Smooth muscle cell (in vitro differentiated cells): ENCODE data around the gene HRH4. TPM values are rescaled to one million over a fixed set of nuclear protein-coding genes. Genes with fewer than 3 reads are reported as not detected.

Source experiments
- DNase-seq: peaks from one replicate; lab custom pipeline; 2025; ENCODE audit not compliant: unreplicated experiment; lab: John Stamatoyannopoulos, UW
- H2AFZ ChIP-seq: fragments of 200-600 bp; sonication (generic); 2 replicates; pipeline ENCODE4 v1.6.0; 2016; ENCODE audit warnings: antibody characterized with exemption, low read depth, mild to moderate bottlenecking
- H3F3A ChIP-seq: fragments of 200-600 bp; sonication (generic); 2 replicates; pipeline ENCODE4 v1.6.0; 2017; ENCODE audit warnings: antibody characterized with exemption, low read depth
- H3K27ac ChIP-seq: fragments of 200-600 bp; sonication (generic); 2 replicates; pipeline ENCODE4 v1.5.1; 2016; ENCODE audit warnings: low read depth, mild to moderate bottlenecking
- H3K27me3 ChIP-seq: fragments of 200-600 bp; sonication (generic); 2 replicates; pipeline ENCODE4 v1.6.1; 2016; ENCODE audit warnings: low read depth, mild to moderate bottlenecking
- H3K36me3 ChIP-seq: fragments of 200-600 bp; sonication (generic); 2 replicates; pipeline ENCODE4 v1.5.1; 2016; ENCODE audit warnings: low read depth
- H3K4me1 ChIP-seq: fragments of 200-600 bp; sonication (generic); 2 replicates; pipeline ENCODE4 v1.5.1; 2016; ENCODE audit warnings: low read depth
- H3K4me2 ChIP-seq: fragments of 200-600 bp; sonication (generic); 2 replicates; pipeline ENCODE4 v1.6.0; 2016; ENCODE audit warnings: mild to moderate bottlenecking
- H3K4me3 ChIP-seq: fragments of 200-600 bp; sonication (generic); 2 replicates; pipeline ENCODE4 v1.5.1; 2016; ENCODE audit warnings: mild to moderate bottlenecking
- H3K79me2 ChIP-seq: fragments of 200-600 bp; sonication (generic); 2 replicates; pipeline ENCODE4 v1.6.0; 2016; ENCODE audit warnings: low read depth, mild to moderate bottlenecking
- H3K9ac ChIP-seq: fragments of 200-600 bp; sonication (generic); 2 replicates; pipeline ENCODE4 v1.6.0; 2016; ENCODE audit warnings: low read depth
- H3K9me3 ChIP-seq: fragments of 200-600 bp; sonication (generic); replicated peaks from 2 replicates; pipeline ENCODE4 v1.5.1; 2016; ENCODE audit warnings: low read depth
- H4K20me1 ChIP-seq: fragments of 200-600 bp; sonication (generic); 2 replicates; pipeline ENCODE4 v1.6.0; 2016; ENCODE audit warnings: low read depth
- CTCF ChIP-seq: fragments of 200-600 bp; sonication (generic); IDR thresholded peaks from 2 replicates; pipeline ENCODE4 v1.5.1; 2017; ENCODE audit warnings: borderline replicate concordance, mild to moderate bottlenecking, antibody characterized with exemption; ENCODE audit not compliant: insufficient read depth, poor library complexity, severe bottlenecking
- WGBS: methylation state at CpG from one replicate; pipeline ENCODE4 v1.1.7; 2016; ENCODE audit warnings: low lambda C conversion rate; 5-methylcytosine and 5-hydroxymethylcytosine counted together
- polyA plus RNA-seq: library from polyadenylated mRNA; unstranded; fragments of >200 nt; fragmentation: Nextera tagmentation; extraction: Ambion mirVana; gene quantifications from 2 replicates; pipeline ENCODE4 v1.2.1, GENCODE V29; 2016
- total RNA-seq: library from RNA; depleted of rRNA; stranded (reverse); fragments of >200 nt; gene quantifications from 2 replicates; pipeline ENCODE4 v1.2.3, GENCODE V29; 2014

The HRH4 gene
- total and polyA plus RNA-seq, 2 experiments from 2014 or later, result not detected

- Histone ChIP-seq H3K4me1 (no peaks in the 10 kb centered on the region), H3K27ac (no peak overlapping the region), H3K4me2 (no peak overlapping the region), H3K9ac (no peak overlapping the region), H3K36me3 (peaks cover under 1% of the 10 kb centered on the region), H4K20me1 (no peaks in the 10 kb centered on the region), H3K4me3 (no peak overlapping the region), H3K27me3 (no peaks in the 10 kb centered on the region), H3K9me3 (no peaks in the 10 kb centered on the region), H3F3A (no peaks in the 10 kb centered on the region), H3K79me2 (no peaks in the 10 kb centered on the region), H2AFZ (no peak overlapping the region)
- 93% methylated on average over 4 of the region's 4 CpGs for WGBS
- no peak for DNase-seq
- TF ChIP-seq CTCF, result no peak
These were observed 3.9 kb upstream of the HRH4 start for GRCh38 chr18:24456549-24456948.

DNA sequence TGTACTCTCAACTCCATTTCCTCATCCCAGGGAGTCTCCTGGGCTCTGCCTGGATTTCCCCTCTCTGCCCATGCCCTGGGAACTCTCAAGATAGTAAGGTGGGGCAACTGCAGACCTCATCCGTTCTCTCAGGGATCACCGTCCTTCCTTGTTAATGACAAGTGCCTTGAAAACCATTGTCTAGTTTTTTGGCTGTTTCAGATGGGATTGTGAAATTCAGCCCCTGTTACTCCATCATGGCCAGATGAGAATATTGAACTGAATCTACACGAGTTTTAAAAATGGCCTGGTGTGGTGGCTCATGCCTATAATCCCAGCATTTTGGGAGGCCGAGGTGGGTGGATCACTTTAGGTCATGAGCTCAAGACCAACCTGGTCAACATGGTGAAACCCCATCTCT, 665 bp upstream of the HRH4 start:
- Histone ChIP-seq H3K27ac (no peak overlapping the region), H3K79me2 (no peaks in the 10 kb centered on the region), H4K20me1 (no peaks in the 10 kb centered on the region), H3K9ac (no peak overlapping the region), H3K4me3 (no peak overlapping the region), H3K4me1 (no peaks in the 10 kb centered on the region), H3K9me3 (no peaks in the 10 kb centered on the region), H3K27me3 (no peaks in the 10 kb centered on the region), H2AFZ (no peak overlapping the region), H3K36me3 (no peaks in the 10 kb centered on the region), H3F3A (no peaks in the 10 kb centered on the region), H3K4me2 (no peak overlapping the region)
- 93% methylated on average over 4 of the region's 4 CpGs for WGBS
- DNase-seq, result no peak
- no peak for TF ChIP-seq CTCF

GRCh38 chr18:24461996-24462395, 1.6 kb downstream of the HRH4 start:
- Histone ChIP-seq H3K9me3 (no peaks in the 10 kb centered on the region), H4K20me1 (no peaks in the 10 kb centered on the region), H3K4me2 (no peak overlapping the region), H3K36me3 (no peaks in the 10 kb centered on the region), H3K27ac (no peak overlapping the region), H3K9ac (no peak overlapping the region), H3K4me1 (no peaks in the 10 kb centered on the region), H3K79me2 (no peaks in the 10 kb centered on the region), H2AFZ (no peak overlapping the region), H3K27me3 (no peaks in the 10 kb centered on the region), H3K4me3 (no peak overlapping the region), H3F3A (no peaks in the 10 kb centered on the region)
- 96% methylated on average over 8 of the region's 8 CpGs for WGBS
- no peak for TF ChIP-seq CTCF
- DNase-seq, result no peak
